HepG2 (cell line): ENCODE measurements around the gene PANK3. TPM values are rescaled to one million over a fixed set of nuclear protein-coding genes. Genes with fewer than 3 reads are reported as not detected.

Experiments used
- ASH2L ChIP-seq: fragments of 300-600, 200-600 bp; sonication (generic); IDR thresholded peaks from 2 replicates; pipeline ENCODE4 v1.7.0; 2017; ENCODE audit warnings: low read depth, mild to moderate bottlenecking, moderate library complexity, mixed read lengths, low read length; ENCODE audit not compliant: insufficient read length
- CTCF ChIP-seq: sonication (generic); formaldehyde crosslinking; IDR thresholded peaks from 2 replicates; pipeline ENCODE4 v1.5.0; 2020; ENCODE audit warnings: mild to moderate bottlenecking, missing genetic modification reagents, moderate library complexity
- ERF ChIP-seq: IDR thresholded peaks from 2 replicates; pipeline ENCODE4 v1.6.1; 2018; ENCODE audit warnings: missing biosample characterization, missing genetic modification reagents
- FOXA3 ChIP-seq: IDR thresholded peaks from 2 replicates; pipeline ENCODE4 v1.6.1; 2016; ENCODE audit warnings: missing genetic modification reagents, missing compliant biosample characterization
- JUN ChIP-seq: sonication (generic); formaldehyde crosslinking; IDR thresholded peaks from 2 replicates; pipeline ENCODE4 v1.4.0; 2020; ENCODE audit warnings: mild to moderate bottlenecking, missing genetic modification reagents
- NFATC3 ChIP-seq: sonication (generic); formaldehyde crosslinking; IDR thresholded peaks from 2 replicates; pipeline ENCODE4 v1.5.1; 2020; ENCODE audit warnings: mild to moderate bottlenecking, missing genetic modification reagents
- NFIC ChIP-seq: IDR thresholded peaks from 2 replicates; pipeline ENCODE4 v1.6.1; 2012; ENCODE audit warnings: mild to moderate bottlenecking, low read length, inconsistent platforms
- PHF8 ChIP-seq: sonication (generic); formaldehyde crosslinking; IDR thresholded peaks from 2 replicates; pipeline ENCODE4 v1.5.0; 2020; ENCODE audit warnings: missing genetic modification reagents
- POLR2A ChIP-seq, 2 experiments: IDR thresholded peaks; 2 replicates each; pipeline ENCODE4 v1.6.1; 2011; ENCODE audit warnings: low read depth in 2 of 2, low read length in 2 of 2, mild to moderate bottlenecking in 1 of 2, moderate library complexity in 1 of 2; ENCODE audit not compliant: insufficient read depth in 1 of 2
- RARA ChIP-seq: IDR thresholded peaks from 2 replicates; pipeline ENCODE4 v1.6.1; 2016; ENCODE audit warnings: missing genetic modification reagents, missing compliant biosample characterization
- RFX3 ChIP-seq: IDR thresholded peaks from 2 replicates; pipeline ENCODE4 v1.6.1; 2016; ENCODE audit warnings: missing biosample characterization, missing genetic modification reagents
- SOX13 ChIP-seq, 3 experiments: fragments of 450-650 bp in 1 of 3; sonication (generic) in 1 of 3; formaldehyde crosslinking in 1 of 3; IDR thresholded peaks in 2 of 3; conservative IDR thresholded peaks in 1 of 3; 2 replicates each; pipeline versions ENCODE4 v1.5.0 to v1.6.1; 2016 to 2020; ENCODE audit warnings: antibody characterized with exemption in 1 of 3, mild to moderate bottlenecking in 1 of 3, missing compliant biosample characterization in 1 of 3, missing genetic modification reagents in 1 of 3, moderate library complexity in 1 of 3
- SRF ChIP-seq: IDR thresholded peaks from 2 replicates; pipeline ENCODE4 v1.6.1; 2011; ENCODE audit warnings: mild to moderate bottlenecking, low read depth, low read length, moderate library complexity
- TBP ChIP-seq: sonication (generic); formaldehyde crosslinking; IDR thresholded peaks from 2 replicates; pipeline ENCODE4 v1.5.0; 2020; ENCODE audit warnings: missing genetic modification reagents
- TGIF2 ChIP-seq: IDR thresholded peaks from 2 replicates; pipeline ENCODE4 v1.6.1; 2016; ENCODE audit warnings: control low read depth, missing compliant biosample characterization
- TOPORS ChIP-seq: sonication (generic); formaldehyde crosslinking; IDR thresholded peaks from 2 replicates; pipeline ENCODE4 v1.8.0; 2023; ENCODE audit warnings: mild to moderate bottlenecking, missing genetic modification reagents
- YEATS4 ChIP-seq: sonication (generic); formaldehyde crosslinking; IDR thresholded peaks from 2 replicates; pipeline ENCODE4 v1.4.0; 2020; ENCODE audit warnings: missing genetic modification reagents, borderline replicate concordance
- ZFY ChIP-seq: sonication (generic); formaldehyde crosslinking; IDR thresholded peaks from 2 replicates; pipeline ENCODE4 v1.4.0; 2020; ENCODE audit warnings: missing genetic modification reagents
- ZNF383 ChIP-seq: sonication (generic); formaldehyde crosslinking; IDR thresholded peaks from 2 replicates; pipeline ENCODE4 v1.4.0; 2020; ENCODE audit warnings: missing genetic modification reagents, mild to moderate bottlenecking, borderline replicate concordance
- ZNF652 ChIP-seq: IDR thresholded peaks from 2 replicates; pipeline ENCODE4 v1.6.1; 2016; ENCODE audit warnings: low read depth, borderline replicate concordance
- polyA plus RNA-seq, 8 experiments: library from polyadenylated mRNA; depleted of rRNA in 3 of 8; stranded (reverse) in 7 of 8; unstranded in 1 of 8; fragments of >200 nt; fragmentation: Illumina TruSeq in 4 of 8; extraction: Trizol in 4 of 8; gene quantifications; 2 replicates each; pipeline versions ENCODE4 v1.2.1 to v1.2.3, GENCODE V29; 2011 to 2016; ENCODE audit warnings: low read depth in 4 of 8, missing spikeins in 1 of 8, mixed read lengths in 1 of 8; ENCODE audit not compliant: insufficient read depth in 1 of 8
- total RNA-seq, 5 experiments: library from RNA; depleted of rRNA; stranded (reverse); fragments of >200 nt; fragmentation: Illumina TruSeq; extraction: Trizol; gene quantifications; 2 replicates each; pipeline ENCODE4 v1.2.3, GENCODE V29; 2016; ENCODE audit warnings: low read depth in 1 of 5
- TF ChIP-seq, protein P1 (sequence below): sonication (generic); formaldehyde crosslinking; IDR thresholded peaks from 2 replicates; pipeline ENCODE4 v1.4.0; 2020; ENCODE audit warnings: missing genetic modification reagents
- TF ChIP-seq, protein P2 (sequence below): sonication (generic); formaldehyde crosslinking; IDR thresholded peaks from 2 replicates; pipeline ENCODE4 v1.5.0; 2020; ENCODE audit warnings: missing genetic modification reagents
- TF ChIP-seq, protein P3 (sequence below): sonication (generic); formaldehyde crosslinking; conservative IDR thresholded peaks from 2 replicates; pipeline ENCODE4 v1.4.0; 2020; ENCODE audit warnings: missing genetic modification reagents

PANK3 gene
- total and polyA plus RNA-seq, 2 of the 13 experiments (the other 11 are each of a cell fraction or from before 2014, with no cell fraction given) = 26.9 to 69.5 TPM

- TF ChIP-seq RARA (CRISPR knock-in tag) (peak; percentile 55), ZNF383 (peak; percentile 59; the same call in 1 of the 2 replicates), ZFY (CRISPR knock-in tag) (no peak), TGIF2 (CRISPR knock-in tag) (0 out of 2 replicates have a peak, but pooled peaks have one; percentile 39), JUN (CRISPR knock-in tag) (no peak), RFX3 (no peak), POLR2A (IDR thresholded peaks at IDR 0.05; ENCODE audit: insufficient read depth in 1 of 2, low read depth in 2 of 2, low read length in 2 of 2) (no peak), FOXA3 (CRISPR knock-in tag) (peak; percentile 96), ERF (CRISPR knock-in tag) (peak; percentile 50; the same call in 1 of the 2 replicates), SOX13 (IDR thresholded peaks at IDR 0.05) (peak; percentile 82), SOX13 (CRISPR knock-in tag; conservative IDR thresholded peaks at IDR 0.05 in 1 of 2, IDR thresholded peaks at IDR 0.05 in 1 of 2) (peak in 1 of 2 experiments; percentile 91; a peak in 2 of 4 replicates), YEATS4 (CRISPR knock-in tag) (no peak), NFIC (peak; percentile 87), NFATC3 (CRISPR knock-in tag) (no peak), PHF8 (CRISPR knock-in tag) (peak; percentile 21; the same call in 1 of the 2 replicates), ZNF652 (CRISPR knock-in tag) (peak; percentile 14; the same call in 1 of the 2 replicates), TOPORS (no peak), ASH2L (peak; percentile 78), TBP (no peak), SRF (no peak), CTCF (no peak)
- TF ChIP-seq, protein P1, sequence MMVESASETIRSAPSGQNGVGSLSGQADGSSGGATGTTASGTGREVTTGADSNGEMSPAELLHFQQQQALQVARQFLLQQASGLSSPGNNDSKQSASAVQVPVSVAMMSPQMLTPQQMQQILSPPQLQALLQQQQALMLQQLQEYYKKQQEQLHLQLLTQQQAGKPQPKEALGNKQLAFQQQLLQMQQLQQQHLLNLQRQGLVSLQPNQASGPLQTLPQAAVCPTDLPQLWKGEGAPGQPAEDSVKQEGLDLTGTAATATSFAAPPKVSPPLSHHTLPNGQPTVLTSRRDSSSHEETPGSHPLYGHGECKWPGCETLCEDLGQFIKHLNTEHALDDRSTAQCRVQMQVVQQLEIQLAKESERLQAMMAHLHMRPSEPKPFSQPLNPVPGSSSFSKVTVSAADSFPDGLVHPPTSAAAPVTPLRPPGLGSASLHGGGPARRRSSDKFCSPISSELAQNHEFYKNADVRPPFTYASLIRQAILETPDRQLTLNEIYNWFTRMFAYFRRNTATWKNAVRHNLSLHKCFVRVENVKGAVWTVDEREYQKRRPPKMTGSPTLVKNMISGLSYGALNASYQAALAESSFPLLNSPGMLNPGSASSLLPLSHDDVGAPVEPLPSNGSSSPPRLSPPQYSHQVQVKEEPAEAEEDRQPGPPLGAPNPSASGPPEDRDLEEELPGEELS (CRISPR knock-in tag) = peak; percentile 87
- TF ChIP-seq, protein P2, sequence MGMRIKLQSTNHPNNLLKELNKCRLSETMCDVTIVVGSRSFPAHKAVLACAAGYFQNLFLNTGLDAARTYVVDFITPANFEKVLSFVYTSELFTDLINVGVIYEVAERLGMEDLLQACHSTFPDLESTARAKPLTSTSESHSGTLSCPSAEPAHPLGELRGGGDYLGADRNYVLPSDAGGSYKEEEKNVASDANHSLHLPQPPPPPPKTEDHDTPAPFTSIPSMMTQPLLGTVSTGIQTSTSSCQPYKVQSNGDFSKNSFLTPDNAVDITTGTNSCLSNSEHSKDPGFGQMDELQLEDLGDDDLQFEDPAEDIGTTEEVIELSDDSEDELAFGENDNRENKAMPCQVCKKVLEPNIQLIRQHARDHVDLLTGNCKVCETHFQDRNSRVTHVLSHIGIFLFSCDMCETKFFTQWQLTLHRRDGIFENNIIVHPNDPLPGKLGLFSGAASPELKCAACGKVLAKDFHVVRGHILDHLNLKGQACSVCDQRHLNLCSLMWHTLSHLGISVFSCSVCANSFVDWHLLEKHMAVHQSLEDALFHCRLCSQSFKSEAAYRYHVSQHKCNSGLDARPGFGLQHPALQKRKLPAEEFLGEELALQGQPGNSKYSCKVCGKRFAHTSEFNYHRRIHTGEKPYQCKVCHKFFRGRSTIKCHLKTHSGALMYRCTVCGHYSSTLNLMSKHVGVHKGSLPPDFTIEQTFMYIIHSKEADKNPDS (CRISPR knock-in tag) = peak; percentile 29; the same call in 1 of the 2 replicates
- TF ChIP-seq, protein P3, sequence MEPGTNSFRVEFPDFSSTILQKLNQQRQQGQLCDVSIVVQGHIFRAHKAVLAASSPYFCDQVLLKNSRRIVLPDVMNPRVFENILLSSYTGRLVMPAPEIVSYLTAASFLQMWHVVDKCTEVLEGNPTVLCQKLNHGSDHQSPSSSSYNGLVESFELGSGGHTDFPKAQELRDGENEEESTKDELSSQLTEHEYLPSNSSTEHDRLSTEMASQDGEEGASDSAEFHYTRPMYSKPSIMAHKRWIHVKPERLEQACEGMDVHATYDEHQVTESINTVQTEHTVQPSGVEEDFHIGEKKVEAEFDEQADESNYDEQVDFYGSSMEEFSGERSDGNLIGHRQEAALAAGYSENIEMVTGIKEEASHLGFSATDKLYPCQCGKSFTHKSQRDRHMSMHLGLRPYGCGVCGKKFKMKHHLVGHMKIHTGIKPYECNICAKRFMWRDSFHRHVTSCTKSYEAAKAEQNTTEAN (CRISPR knock-in tag) = peak; percentile 71; the same call in 1 of the 2 replicates
Measured at GRCh38 chr5:168624850-168625364, 45.7 kb upstream of the PANK3 start (continued).
